GM21786 (cell line): ENCODE measurements around the gene TMEM215.
"Not testable (repeated sequence)": the region's sequence is repeated elsewhere in the genome, so short reads cannot be mapped to it uniquely, and the experiment has no call there.

Experiments used
- ATAC-seq: cut with Tn5 transposase; IDR thresholded peaks from one replicate; pipeline ENCODE4 v1.9.1; 2021; ENCODE audit not compliant: unreplicated experiment

The TMEM215 gene

GRCh38 chr9:32783168-32783891 lies at the start of gene TMEM215:
TMEM215 (plus strand) TSS chr9:32783540; CDS start chr9:32784184, 644 bp downstream.
- ATAC-seq: no peak

GRCh38 chr9:32735476-32735875 lies 47.9 kb upstream of the TMEM215 start:
- no peak for ATAC-seq

GRCh38 chr9:32737378-32737777 lies 46.0 kb upstream of the TMEM215 start:
- no peak for ATAC-seq

- ATAC-seq: no peak
Measured at GRCh38 chr9:32738501-32739172, 44.7 kb upstream of the TMEM215 start.

- ATAC-seq: no peak
Measured at GRCh38 chr9:32741706-32742105, 41.6 kb upstream of the TMEM215 start.

- no peak for ATAC-seq
Measured at GRCh38 chr9:32742296-32742695, 41.0 kb upstream of the TMEM215 start.

GRCh38 chr9:32748013-32748412 lies 35.3 kb upstream of the TMEM215 start:
- no peak for ATAC-seq

GRCh38 chr9:32755730-32756129 lies 27.6 kb upstream of the TMEM215 start:
- no peak for ATAC-seq

- no peak for ATAC-seq
Measured at GRCh38 chr9:32764139-32764538, 19.2 kb upstream of the TMEM215 start.

GRCh38 chr9:32775283-32775682 lies 8.1 kb upstream of the TMEM215 start:
- no peak for ATAC-seq

- ATAC-seq: no peak
Measured at GRCh38 chr9:32776201-32776600, 7.1 kb upstream of the TMEM215 start.

GRCh38 chr9:32782476-32783167 lies 718 bp upstream of the TMEM215 start:
- no peak for ATAC-seq

GRCh38 chr9:32787816-32788215 lies 4.5 kb downstream of the TMEM215 start:
- ATAC-seq: no peak

- ATAC-seq: not testable (repeated sequence)
Measured at GRCh38 chr9:32796015-32796414, 12.7 kb downstream of the TMEM215 start.

GRCh38 chr9:32801530-32801929 lies 18.2 kb downstream of the TMEM215 start:
- no peak for ATAC-seq

- no peak for ATAC-seq
Measured at GRCh38 chr9:32807217-32807616, 23.9 kb downstream of the TMEM215 start.

- ATAC-seq: no peak
Measured at GRCh38 chr9:32811246-32811645, 27.9 kb downstream of the TMEM215 start.

- ATAC-seq: no peak
Measured at GRCh38 chr9:32820322-32820721, 37.0 kb downstream of the TMEM215 start.

- no peak for ATAC-seq
Measured at GRCh38 chr9:32823101-32823500, 39.8 kb downstream of the TMEM215 start.

- ATAC-seq: no peak
Measured at GRCh38 chr9:32823551-32823950, 40.2 kb downstream of the TMEM215 start.

- no peak for ATAC-seq
Measured at GRCh38 chr9:32825203-32825602, 41.9 kb downstream of the TMEM215 start.

- ATAC-seq: no peak
Measured at GRCh38 chr9:32828861-32829260, 45.5 kb downstream of the TMEM215 start.
